A549 treated with CORT108297 at 1 μM for 4 hours (cell line): ENCODE results near the gene CELF1. TPM values are rescaled to one million over a fixed set of nuclear protein-coding genes. Genes with fewer than 3 reads are reported as not detected.

Experiments used
- total RNA-seq: library from RNA; stranded (reverse); fragments of 200-300 nt; extraction: Qiagen RNA extraction; gene quantifications from 5 replicates; pipeline ENCODE4 v1.2.3, GENCODE V29; 2022

Gene CELF1
- 45.7 to 51.1 TPM (median 47.9 TPM) in 5 replicates for total RNA-seq

GRCh38 chr11:47552566-47553405, at the start of gene CELF1:
Gene CELF1 (minus strand): TSS chr11:47553132. CDS start chr11:47499523, 53,609 bp downstream.

GRCh38 chr11:47593934-47594855, 41.3 kb upstream of the CELF1 start, which contains the start of gene C1QTNF4:
Gene C1QTNF4 (minus strand): TSS chr11:47594411. CDS start chr11:47590810, 3,601 bp downstream.

GRCh38 chr11:47586098-47586855, 33.3 kb upstream of the CELF1 start, which contains the start of gene FAM180B:
Gene FAM180B (plus strand): TSS chr11:47586678. CDS start chr11:47586769, 91 bp downstream.

GRCh38 chr11:47578524-47579494, 25.9 kb upstream of the CELF1 start, which contains the start of the genes KBTBD4 and NDUFS3:
Gene KBTBD4 (minus strand): TSS chr11:47578970. CDS start chr11:47578951, 19 bp downstream.
Gene NDUFS3 (plus strand): TSS chr11:47579074. CDS start chr11:47579092, 18 bp downstream.

GRCh38 chr11:47565340-47566148, 12.6 kb upstream of the CELF1 start, which contains the start of gene PTPMT1:
Gene PTPMT1 (plus strand): TSS chr11:47565599. CDS start chr11:47565623, 24 bp downstream.

GRCh38 chr11:47448566-47449427, 104.1 kb downstream of the CELF1 start, which contains the start of gene RAPSN:
Gene RAPSN (minus strand): TSS chr11:47449136. CDS start chr11:47448964, 172 bp downstream.

GRCh38 chr11:47426062-47426956, 126.6 kb downstream of the CELF1 start, which contains the start of gene PSMC3:
Gene PSMC3 (minus strand): TSS chr11:47426439. CDS start chr11:47426279, 160 bp downstream.

Other genes with a start within 250 kb of the CELF1 start
- gene MYBPC3, start 200.4 kb downstream of the CELF1 start, total RNA-seq: 0.07 to 0.09 TPM (median 0.07 TPM) in 5 replicates
- 0.10 to 0.16 TPM in 2 of 5 replicates, not detected in the others for gene SPI1, start 174.6 kb downstream of the CELF1 start, total RNA-seq
- 43.5 to 61.4 TPM (median 54.9 TPM) in 5 replicates for gene SLC39A13, start 144.5 kb downstream of the CELF1 start, total RNA-seq
- 189 to 265 TPM (median 196 TPM) in 5 replicates for gene PSMC3, start 126.7 kb downstream of the CELF1 start, total RNA-seq
- 0.11 to 0.34 TPM (median 0.13 TPM) in 3 of 5 replicates, not detected in the others for gene RAPSN, start 104.0 kb downstream of the CELF1 start, total RNA-seq
- gene PTPMT1, start 12.5 kb upstream of the CELF1 start, total RNA-seq: 58.5 to 79.9 TPM (median 75.4 TPM) in 5 replicates
- 17.6 to 22.3 TPM (median 19.5 TPM) in 5 replicates for gene KBTBD4, start 25.8 kb upstream of the CELF1 start, total RNA-seq
- 104 to 138 TPM (median 135 TPM) in 5 replicates for gene NDUFS3, start 25.9 kb upstream of the CELF1 start, total RNA-seq
- not detected in 5 replicates for gene FAM180B, start 33.5 kb upstream of the CELF1 start, total RNA-seq
- gene C1QTNF4, start 41.3 kb upstream of the CELF1 start, total RNA-seq: 0.08 to 0.10 TPM (median 0.08 TPM) in 3 of 5 replicates, not detected in the others
- gene MTCH2, start 89.4 kb upstream of the CELF1 start, total RNA-seq: 114 to 158 TPM (median 132 TPM) in 5 replicates
- gene AGBL2, start 162.2 kb upstream of the CELF1 start, total RNA-seq: 0.90 to 1.7 TPM (median 1.2 TPM) in 5 replicates
- gene FNBP4, start 214.2 kb upstream of the CELF1 start, total RNA-seq: 46.6 to 62.1 TPM (median 54.2 TPM) in 5 replicates